ENCODE results near the gene CEP44.

The CEP44 gene

DNA sequence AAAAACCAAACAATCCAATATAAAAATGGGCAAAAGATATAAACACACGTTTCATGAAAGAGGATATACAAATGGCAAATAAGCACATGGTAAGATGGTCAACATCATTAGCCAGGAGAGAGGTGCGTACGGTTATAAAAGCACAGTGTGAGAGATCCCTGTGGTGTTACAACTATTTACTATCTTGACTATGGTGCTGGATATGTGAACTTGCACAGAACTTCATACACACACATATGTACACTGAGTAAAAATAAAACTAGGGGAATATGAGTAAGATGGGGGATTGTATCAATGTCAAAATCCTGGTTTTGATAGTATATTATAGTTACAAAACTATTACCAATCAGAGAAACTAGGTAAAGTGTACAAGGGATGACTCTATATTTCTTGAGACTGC is 8.6 kb upstream of the CEP44 start:
- no peak overlapping the region for H3K23ac ChIP-seq (ENCODE audit: low read length)
- DNase-seq, result no peak
- H4K12ac ChIP-seq (ENCODE audit: low read depth, low read length), result no peak overlapping the region
- H3K4ac ChIP-seq (ENCODE audit: low read depth, low read length), result no peak overlapping the region
- H3K79me1 ChIP-seq (ENCODE audit: low read length), result no peaks in the 10 kb centered on the region
- no peaks in the 10 kb centered on the region for H3K36me3 ChIP-seq (ENCODE audit: control insufficient read depth in 1 of 2, insufficient read depth in 2 of 2, low read length in 2 of 2)
- no peak overlapping the region for H2BK5ac ChIP-seq (ENCODE audit: low read depth, low read length, poor library complexity)
- no peak overlapping the region for H2BK12ac ChIP-seq (ENCODE audit: low read length)
- no peaks in the 10 kb centered on the region for H3K79me2 ChIP-seq (ENCODE audit: control insufficient read depth, insufficient read depth, low read length, poor library complexity)
- H2BK120ac ChIP-seq (ENCODE audit: insufficient read depth, low read length, poor library complexity), result no peak overlapping the region
- H2AFZ ChIP-seq (ENCODE audit: insufficient read depth, low read length, poor library complexity), result no peak overlapping the region
- no CpG with 5 or more reads among the region's 3 CpGs for WGBS (ENCODE audit: extremely low coverage, insufficient coverage, insufficient read length)
- H3K4me3 ChIP-seq (ENCODE audit: low read depth, low read length), result no peak overlapping the region
- H4K91ac ChIP-seq (ENCODE audit: low read depth, low read length), result no peak overlapping the region
- no peak overlapping the region for H3K14ac ChIP-seq (ENCODE audit: low read length)
- no peak overlapping the region for H3K4me2 ChIP-seq (ENCODE audit: low read length)
- no peak overlapping the region for H4K8ac ChIP-seq (ENCODE audit: low read depth, low read length)
- no peaks in the 10 kb centered on the region for H3K27me3 ChIP-seq (ENCODE audit: insufficient read depth, low read length)
- no peaks in the 10 kb centered on the region for H3K9me3 ChIP-seq (ENCODE audit: insufficient read depth, low read depth, low read length)
- H3K27ac ChIP-seq (ENCODE audit: low read depth, low read length), result no peak overlapping the region
- no peak overlapping the region for H3K18ac ChIP-seq (ENCODE audit: low read length)
- H2AK5ac ChIP-seq (ENCODE audit: low read length), result no peak overlapping the region
- no peak overlapping the region for H3K9ac ChIP-seq (ENCODE audit: low read length)
- H3K4me1 ChIP-seq (ENCODE audit: control insufficient read depth in 1 of 2, insufficient read depth in 2 of 2, low read length in 2 of 2), result no peaks in the 10 kb centered on the region

DNA sequence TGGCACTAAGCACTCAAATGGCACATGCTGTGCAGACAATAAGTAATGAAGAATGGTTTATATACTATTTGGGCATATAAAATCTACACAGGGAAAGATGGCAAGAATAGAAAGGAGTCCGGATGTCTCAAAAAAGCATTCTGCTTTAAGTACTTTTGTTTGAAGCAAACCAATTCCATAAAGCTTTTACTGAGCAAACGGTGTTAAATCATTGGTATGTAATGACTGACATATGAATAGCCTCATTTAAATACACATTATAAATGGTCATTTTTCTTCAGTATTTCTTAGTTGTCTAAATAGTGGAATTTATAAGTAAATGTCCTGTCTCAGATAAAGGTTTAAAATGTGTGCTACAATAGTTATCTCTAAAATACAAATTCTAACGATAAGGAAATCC is 6.3 kb upstream of the CEP44 start:
- Histone ChIP-seq H3K14ac (ENCODE audit: low read length) (no peak overlapping the region), H2AFZ (ENCODE audit: insufficient read depth, low read length, poor library complexity) (no peak overlapping the region), H2BK5ac (ENCODE audit: low read depth, low read length, poor library complexity) (no peak overlapping the region), H3K4me2 (ENCODE audit: low read length) (no peak overlapping the region), H3K79me1 (ENCODE audit: low read length) (no peaks in the 10 kb centered on the region), H4K12ac (ENCODE audit: low read depth, low read length) (no peak overlapping the region), H3K79me2 (ENCODE audit: control insufficient read depth, insufficient read depth, low read length, poor library complexity) (no peaks in the 10 kb centered on the region), H4K8ac (ENCODE audit: low read depth, low read length) (no peak overlapping the region), H3K4me3 (ENCODE audit: low read depth, low read length) (no peak overlapping the region), H3K27me3 (ENCODE audit: insufficient read depth, low read length) (no peaks in the 10 kb centered on the region), H3K36me3 (ENCODE audit: control insufficient read depth in 1 of 2, insufficient read depth in 2 of 2, low read length in 2 of 2) (no peaks in the 10 kb centered on the region), H3K4me1 (ENCODE audit: control insufficient read depth in 1 of 2, insufficient read depth in 2 of 2, low read length in 2 of 2) (no peaks in the 10 kb centered on the region), H3K18ac (ENCODE audit: low read length) (no peak overlapping the region), H2AK5ac (ENCODE audit: low read length) (no peak overlapping the region), H3K9me3 (ENCODE audit: insufficient read depth, low read depth, low read length) (no peaks in the 10 kb centered on the region), H2BK12ac (ENCODE audit: low read length) (no peak overlapping the region), H2BK120ac (ENCODE audit: insufficient read depth, low read length, poor library complexity) (no peak overlapping the region), H3K23ac (ENCODE audit: low read length) (no peak overlapping the region), H4K91ac (ENCODE audit: low read depth, low read length) (no peak overlapping the region), H3K4ac (ENCODE audit: low read depth, low read length) (no peak overlapping the region), H3K9ac (ENCODE audit: low read length) (no peak overlapping the region), H3K27ac (ENCODE audit: low read depth, low read length) (no peak overlapping the region)
- DNase-seq, result no peak
- WGBS (ENCODE audit: extremely low coverage, insufficient coverage, insufficient read length), result no CpG with 5 or more reads among the region's 3 CpGs

DNA sequence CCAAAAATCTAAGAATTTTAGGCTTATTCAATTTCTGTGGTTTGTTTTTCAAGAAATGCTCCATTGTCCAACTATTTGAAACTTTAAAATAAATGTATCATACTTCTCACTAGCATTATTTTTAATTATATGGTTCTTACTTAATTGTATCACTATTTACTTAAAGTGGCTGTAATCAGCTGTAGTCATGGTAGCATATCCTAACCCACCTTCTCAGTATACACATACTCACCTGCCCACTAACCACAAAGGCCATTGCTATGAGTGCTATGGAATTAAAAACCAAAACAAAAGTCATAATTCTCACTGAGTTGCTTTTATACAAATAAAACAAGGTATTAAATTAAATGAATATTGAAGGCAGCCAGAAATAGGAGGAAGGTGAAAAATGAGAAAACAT is 5.2 kb upstream of the CEP44 start:
- Histone ChIP-seq H3K36me3 (ENCODE audit: control insufficient read depth in 1 of 2, insufficient read depth in 2 of 2, low read length in 2 of 2) (no peaks in the 10 kb centered on the region), H2AK5ac (ENCODE audit: low read length) (no peak overlapping the region), H2BK5ac (ENCODE audit: low read depth, low read length, poor library complexity) (no peak overlapping the region), H2BK12ac (ENCODE audit: low read length) (no peak overlapping the region), H3K9me3 (ENCODE audit: insufficient read depth, low read depth, low read length) (no peaks in the 10 kb centered on the region), H3K79me1 (ENCODE audit: low read length) (peaks cover 3% of the 10 kb centered on the region), H3K79me2 (ENCODE audit: control insufficient read depth, insufficient read depth, low read length, poor library complexity) (peaks cover 2% of the 10 kb centered on the region), H4K8ac (ENCODE audit: low read depth, low read length) (no peak overlapping the region), H3K27ac (ENCODE audit: low read depth, low read length) (no peak overlapping the region), H3K9ac (ENCODE audit: low read length) (no peak overlapping the region), H2BK120ac (ENCODE audit: insufficient read depth, low read length, poor library complexity) (no peak overlapping the region), H3K27me3 (ENCODE audit: insufficient read depth, low read length) (no peaks in the 10 kb centered on the region), H3K4me3 (ENCODE audit: low read depth, low read length) (no peak overlapping the region), H3K4me1 (ENCODE audit: control insufficient read depth in 1 of 2, insufficient read depth in 2 of 2, low read length in 2 of 2) (no peaks in the 10 kb centered on the region), H2AFZ (ENCODE audit: insufficient read depth, low read length, poor library complexity) (no peak overlapping the region), H3K4me2 (ENCODE audit: low read length) (no peak overlapping the region), H3K4ac (ENCODE audit: low read depth, low read length) (no peak overlapping the region), H4K91ac (ENCODE audit: low read depth, low read length) (no peak overlapping the region), H3K18ac (ENCODE audit: low read length) (no peak overlapping the region), H3K14ac (ENCODE audit: low read length) (no peak overlapping the region), H4K12ac (ENCODE audit: low read depth, low read length) (no peak overlapping the region), H3K23ac (ENCODE audit: low read length) (no peak overlapping the region)
- no peak for DNase-seq

DNA sequence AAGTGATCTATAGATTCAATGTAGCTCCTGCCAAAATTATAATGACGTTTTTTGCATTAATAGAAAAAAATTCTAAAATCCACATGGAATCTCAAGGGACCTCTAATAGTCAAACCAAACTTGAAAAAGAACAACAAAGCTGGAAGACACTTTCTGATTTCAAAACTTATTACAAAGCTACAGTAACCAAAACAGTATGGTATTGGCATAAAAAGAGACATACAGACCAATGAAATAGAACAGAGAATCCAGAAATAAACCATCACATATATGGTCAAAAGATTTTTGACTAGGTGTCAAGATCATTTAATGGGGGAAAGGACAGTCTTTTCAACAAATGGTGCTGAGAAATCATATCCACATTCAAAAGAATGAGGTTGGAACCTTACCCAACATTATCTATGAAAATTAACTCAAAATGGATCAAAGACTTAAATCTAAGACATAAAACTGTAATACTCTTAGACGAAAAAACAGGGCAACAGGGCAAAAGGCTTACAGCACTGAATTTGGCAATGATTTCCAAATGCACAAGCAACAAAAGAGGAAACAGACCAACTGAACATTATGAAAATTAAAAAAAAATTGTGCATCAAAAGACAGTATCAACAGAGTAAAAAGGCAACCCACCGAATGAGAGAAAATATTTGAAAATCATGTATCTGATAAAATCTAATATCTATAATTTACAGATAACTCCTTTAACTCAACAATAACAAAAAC is 4.1 kb upstream of the CEP44 start:
- Histone ChIP-seq H2BK12ac (ENCODE audit: low read length) (no peak overlapping the region), H3K4ac (ENCODE audit: low read depth, low read length) (no peak overlapping the region), H4K8ac (ENCODE audit: low read depth, low read length) (no peak overlapping the region)

More for the DNA sequence above, 4.1 kb upstream of the CEP44 start:
- Histone ChIP-seq H3K4me3 (ENCODE audit: low read depth, low read length) (no peak overlapping the region), H2BK5ac (ENCODE audit: low read depth, low read length, poor library complexity) (no peak overlapping the region), H2BK120ac (ENCODE audit: insufficient read depth, low read length, poor library complexity) (no peak overlapping the region), H3K9ac (ENCODE audit: low read length) (no peak overlapping the region), H3K14ac (ENCODE audit: low read length) (no peak overlapping the region), H3K79me2 (ENCODE audit: control insufficient read depth, insufficient read depth, low read length, poor library complexity) (peaks cover 6% of the 10 kb centered on the region), H3K9me3 (ENCODE audit: insufficient read depth, low read depth, low read length) (no peaks in the 10 kb centered on the region), H4K12ac (ENCODE audit: low read depth, low read length) (no peak overlapping the region), H3K4me1 (ENCODE audit: control insufficient read depth in 1 of 2, insufficient read depth in 2 of 2, low read length in 2 of 2) (no peaks in the 10 kb centered on the region), H3K36me3 (ENCODE audit: control insufficient read depth in 1 of 2, insufficient read depth in 2 of 2, low read length in 2 of 2) (no peaks in the 10 kb centered on the region), H3K18ac (ENCODE audit: low read length) (no peak overlapping the region), H3K27me3 (ENCODE audit: insufficient read depth, low read length) (no peaks in the 10 kb centered on the region), H2AFZ (ENCODE audit: insufficient read depth, low read length, poor library complexity) (no peak overlapping the region), H3K27ac (ENCODE audit: low read depth, low read length) (no peak overlapping the region), H3K4me2 (ENCODE audit: low read length) (no peak overlapping the region), H2AK5ac (ENCODE audit: low read length) (no peak overlapping the region), H4K91ac (ENCODE audit: low read depth, low read length) (no peak overlapping the region), H3K23ac (ENCODE audit: low read length) (no peak overlapping the region), H3K79me1 (ENCODE audit: low read length) (peaks cover 9% of the 10 kb centered on the region)
- no CpG with 5 or more reads among the region's 3 CpGs for WGBS (ENCODE audit: extremely low coverage, insufficient coverage, insufficient read length)
- DNase-seq, result no peak

All from trophoblast cell (in vitro differentiated cells and primary cell).